H9 (cell line): Measurements from ENCODE around the gene CYBA. TPM values are rescaled to one million over a fixed set of nuclear protein-coding genes. Genes with fewer than 3 reads are reported as not detected.

Source experiments
- DNase-seq: peaks from one replicate; pipeline ENCODE4 v3.0.0-alpha.2; 2017
- H2AFZ ChIP-seq: one replicate; pipeline ENCODE4 v1.6.1; 2013; ENCODE audit warnings: mild to moderate bottlenecking, low read length, control low read depth, moderate library complexity
- H2AK5ac ChIP-seq: 2 replicates; pipeline ENCODE4 v1.6.1; 2013; ENCODE audit warnings: low read length, control low read depth, mixed read lengths; ENCODE audit not compliant: insufficient read length
- H2BK120ac ChIP-seq: one replicate; pipeline ENCODE4 v1.6.1; 2013; ENCODE audit warnings: low read depth, mild to moderate bottlenecking, low read length, control low read depth, inconsistent platforms; ENCODE audit not compliant: poor library complexity, severe bottlenecking
- H2BK12ac ChIP-seq: 2 replicates; pipeline ENCODE4 v1.6.1; 2013; ENCODE audit warnings: low read length, control low read depth, mixed read lengths, low read depth; ENCODE audit not compliant: insufficient read length
- H2BK15ac ChIP-seq: 2 replicates; pipeline ENCODE4 v1.6.1; 2013; ENCODE audit warnings: low read depth, low read length, control low read depth
- H2BK20ac ChIP-seq: one replicate; pipeline ENCODE4 v1.6.1; 2013; ENCODE audit warnings: low read depth, mild to moderate bottlenecking, low read length, control low read depth, inconsistent platforms; ENCODE audit not compliant: poor library complexity, severe bottlenecking
- H2BK5ac ChIP-seq: 2 replicates; pipeline ENCODE4 v1.6.1; 2013; ENCODE audit warnings: low read length, control low read depth, mixed read lengths; ENCODE audit not compliant: insufficient read length
- H3K14ac ChIP-seq: 2 replicates; pipeline ENCODE4 v1.6.1; 2013; ENCODE audit warnings: low read length, control low read depth; ENCODE audit not compliant: insufficient read depth
- H3K18ac ChIP-seq: 2 replicates; pipeline ENCODE4 v1.6.1; 2013; ENCODE audit warnings: low read depth, mild to moderate bottlenecking, mixed read lengths, low read length, control low read depth; ENCODE audit not compliant: insufficient read length
- H3K23ac ChIP-seq: 2 replicates; pipeline ENCODE4 v1.6.1; 2013; ENCODE audit warnings: low read length, control low read depth, mixed read lengths, low read depth; ENCODE audit not compliant: insufficient read length
- H3K23me2 ChIP-seq: 2 replicates; pipeline ENCODE4 v1.6.1; 2013; ENCODE audit warnings: low read depth, mild to moderate bottlenecking, mixed read lengths, low read length, control low read depth; ENCODE audit not compliant: insufficient read length, poor library complexity, severe bottlenecking
- H3K27ac ChIP-seq: 2 replicates; pipeline ENCODE4 v1.5.1; 2013; ENCODE audit warnings: low read length, control low read depth, mixed read lengths, low read depth; ENCODE audit not compliant: insufficient read length
- H3K27me3 ChIP-seq: 2 replicates; pipeline ENCODE4 v1.6.1; 2013; ENCODE audit warnings: low read length, control low read depth, inconsistent platforms; ENCODE audit not compliant: insufficient read depth
- H3K4ac ChIP-seq: 2 replicates; pipeline ENCODE4 v1.6.1; 2013; ENCODE audit warnings: low read depth, mild to moderate bottlenecking, control low read depth, inconsistent platforms, low read length, moderate library complexity
- H3K4me1 ChIP-seq: 2 replicates; pipeline ENCODE4 v1.6.1; 2013; ENCODE audit warnings: low read length, control low read depth, inconsistent platforms; ENCODE audit not compliant: insufficient read depth
- H3K4me2 ChIP-seq: 2 replicates; pipeline ENCODE4 v1.6.1; 2013; ENCODE audit warnings: low read length, control low read depth, mixed read lengths; ENCODE audit not compliant: insufficient read length, insufficient read depth
- H3K56ac ChIP-seq: 2 replicates; pipeline ENCODE4 v1.6.1; 2013; ENCODE audit warnings: low read depth, mild to moderate bottlenecking, mixed read lengths, low read length, control low read depth; ENCODE audit not compliant: insufficient read length
- H3K79me1 ChIP-seq: 2 replicates; pipeline ENCODE4 v1.6.1; 2013; ENCODE audit warnings: low read depth, mild to moderate bottlenecking, moderate library complexity, low read length, control low read depth, inconsistent platforms; ENCODE audit not compliant: insufficient read depth, poor library complexity, severe bottlenecking
- H3K79me2 ChIP-seq: 2 replicates; pipeline ENCODE4 v1.6.1; 2013; ENCODE audit warnings: low read length, control low read depth, inconsistent platforms; ENCODE audit not compliant: insufficient read depth
- H3K9ac ChIP-seq: 2 replicates; pipeline ENCODE4 v1.6.1; 2013; ENCODE audit warnings: low read length, control low read depth, mixed read lengths; ENCODE audit not compliant: insufficient read length; ENCODE audit errors: extremely low read depth
- H3K9me3 ChIP-seq: one replicate; pipeline ENCODE4 v1.6.1; 2013; ENCODE audit warnings: low read depth, low read length, inconsistent platforms; ENCODE audit not compliant: control insufficient read depth
- H3T11ph ChIP-seq: one replicate; pipeline ENCODE4 v1.6.1; 2013; ENCODE audit warnings: mild to moderate bottlenecking, low read length, control low read depth, inconsistent platforms
- H4K20me1 ChIP-seq: one replicate; pipeline ENCODE4 v1.6.1; 2013; ENCODE audit not compliant: control insufficient read depth, insufficient read length, insufficient read depth
- H4K5ac ChIP-seq: 2 replicates; pipeline ENCODE4 v1.6.1; 2013; ENCODE audit warnings: low read depth, mild to moderate bottlenecking, mixed read lengths, low read length, control low read depth; ENCODE audit not compliant: insufficient read length
- H4K8ac ChIP-seq: replicated peaks from 2 replicates; pipeline ENCODE4 v1.6.1; 2013; ENCODE audit warnings: low read length, control low read depth, mixed read lengths, low read depth; ENCODE audit not compliant: insufficient read length
- H4K91ac ChIP-seq: 2 replicates; pipeline ENCODE4 v1.6.1; 2013; ENCODE audit warnings: low read depth, mild to moderate bottlenecking, moderate library complexity, mixed read lengths, low read length, control low read depth; ENCODE audit not compliant: insufficient read length
- H3K27ac Mint-ChIP-seq, 3 experiments: 2 replicates in 2 of 3; 3 replicates in 1 of 3; pipeline ENCODE4 v1.8.0; 2020 to 2021; ENCODE audit warnings: mixed read lengths in 3 of 3, mild to moderate bottlenecking in 1 of 3, moderate library complexity in 1 of 3
- H3K27me3 Mint-ChIP-seq: 2 replicates; pipeline ENCODE4 v1.8.0; 2021; ENCODE audit warnings: low read depth, mild to moderate bottlenecking, moderate library complexity, mixed read lengths
- H3K36me3 Mint-ChIP-seq, 3 experiments: 2 replicates in 2 of 3; 3 replicates in 1 of 3; pipeline ENCODE4 v1.8.0; 2020 to 2021; ENCODE audit warnings: low read depth in 3 of 3, mixed read lengths in 3 of 3; ENCODE audit not compliant: insufficient read depth in 1 of 3
- H3K4me1 Mint-ChIP-seq, 2 experiments: 2 replicates each; pipeline ENCODE4 v1.8.0; 2020; ENCODE audit warnings: mixed read lengths in 2 of 2
- H3K4me3 Mint-ChIP-seq, 2 experiments: 2 replicates in 1 of 2; 3 replicates in 1 of 2; pipeline ENCODE4 v1.8.0; 2020 to 2021; ENCODE audit warnings: mild to moderate bottlenecking in 2 of 2, mixed read lengths in 2 of 2, moderate library complexity in 1 of 2
- H3K9me3 Mint-ChIP-seq, 2 experiments: 2 replicates in 1 of 2; 3 replicates in 1 of 2; pipeline ENCODE4 v1.8.0; 2020; ENCODE audit warnings: mild to moderate bottlenecking in 2 of 2, mixed read lengths in 2 of 2, moderate library complexity in 1 of 2
- CTCF ChIP-seq: fragments of 200-600 bp; sonication (generic); conservative IDR thresholded peaks from 3 replicates; pipeline ENCODE4 v1.8.0; 2021; ENCODE audit warnings: antibody characterized with exemption, mild to moderate bottlenecking
- WGBS: extraction: QIAGEN DNeasy Blood & Tissue Kit; methylation state at CpG from one replicate; pipeline ENCODE4 v1.1.7; 2013; ENCODE audit warnings: missing lambda C conversion rate, low lambda C conversion rate, mixed read lengths; ENCODE audit not compliant: insufficient read length; ENCODE audit errors: extremely low coverage; 5-methylcytosine and 5-hydroxymethylcytosine counted together
- total RNA-seq: library from RNA; stranded (reverse); gene quantifications from 2 replicates; pipeline ENCODE4 v1.2.1, GENCODE V29; 2021

The CYBA gene
- total RNA-seq, 1 experiment from 2014 or later = 153 TPM

GRCh38 chr16:88667461-88667860 is 16.6 kb upstream of the CYBA start:
- no peak overlapping the region for H4K8ac ChIP-seq
- no peak overlapping the region for H3K27ac ChIP-seq

More at GRCh38 chr16:88667461-88667860, 16.6 kb upstream of the CYBA start:
- no peaks in the 10 kb centered on the region for H3K9me3 ChIP-seq
- no peak overlapping the region for H3K23ac ChIP-seq
- no peak overlapping the region for H3K4ac ChIP-seq
- H3K4me2 ChIP-seq = no peak overlapping the region
- H3K27me3 Mint-ChIP-seq = no peaks in the 10 kb centered on the region; the same call in none of the 2 replicates
- WGBS = no CpG with 5 or more reads among the region's 5 CpGs
- H2BK120ac ChIP-seq = no peak overlapping the region
- H3K18ac ChIP-seq = no peak overlapping the region
- H2BK15ac ChIP-seq = no peak overlapping the region
- no peak overlapping the region for H3K56ac ChIP-seq
- no peaks in the 10 kb centered on the region for H3K79me2 ChIP-seq
- H4K20me1 ChIP-seq = no peaks in the 10 kb centered on the region
- H2BK5ac ChIP-seq = no peak overlapping the region
- no peak for DNase-seq
- no peak overlapping the region for H4K5ac ChIP-seq
- peaks cover 5% of the 10 kb centered on the region for H3K23me2 ChIP-seq
- H2BK12ac ChIP-seq = no peak overlapping the region
- H2BK20ac ChIP-seq = no peak overlapping the region
- H3K4me1 ChIP-seq = no peaks in the 10 kb centered on the region
- no peak overlapping the region for H4K91ac ChIP-seq
- no peak overlapping the region for H3T11ph ChIP-seq
- H3K14ac ChIP-seq = no peak overlapping the region; the same call in 1 of the 2 replicates
- no peak overlapping the region for H3K9ac ChIP-seq
- peaks cover 13 to 25% (median 16%) of the 10 kb centered on the region in 3 experiments for H3K36me3 Mint-ChIP-seq
- no peak overlapping the region for H3K4me3 Mint-ChIP-seq
- H3K27ac Mint-ChIP-seq = peak overlapping the region in 2 of 3 experiments; percentile 83 to 95; a peak in 3 of 7 replicates
- TF ChIP-seq CTCF = peak; percentile 28; the same call in 2 of the 3 replicates
- no peaks in the 10 kb centered on the region for H3K27me3 ChIP-seq
- H2AK5ac ChIP-seq = no peak overlapping the region
- H3K79me1 ChIP-seq = no peaks in the 10 kb centered on the region
- H3K9me3 Mint-ChIP-seq = peaks cover 3% of the 10 kb centered on the region in 2 experiments; a peak in 2 of 5 replicates
- peaks cover 7 to 10% of the 10 kb centered on the region in 2 experiments for H3K4me1 Mint-ChIP-seq
- no peak overlapping the region for H2AFZ ChIP-seq
